Skeletal muscle tissue (tissue), 4 donors: ENCODE data around the gene FAM163A. TPM values are rescaled to one million over a fixed set of nuclear protein-coding genes. Genes with fewer than 3 reads are reported as not detected.

Source experiments
- H3K27ac ChIP-seq: one replicate; pipeline ENCODE4 v1.7.0; 2013; ENCODE audit warnings: mild to moderate bottlenecking, low read depth, low read length, inconsistent platforms
- H3K27me3 ChIP-seq, 3 donors: one replicate each; pipeline ENCODE4 v1.7.0; 2013; ENCODE audit warnings: low read length in 3 of 3; ENCODE audit not compliant: control insufficient read depth in 3 of 3, insufficient read depth in 3 of 3
- H3K36me3 ChIP-seq, 3 donors: one replicate each; pipeline ENCODE4 v1.7.0; 2013; ENCODE audit warnings: low read length in 3 of 3; ENCODE audit not compliant: control insufficient read depth in 3 of 3, insufficient read depth in 3 of 3
- H3K4me1 ChIP-seq, 3 donors: one replicate each; pipeline ENCODE4 v1.7.0; 2013; ENCODE audit warnings: low read length in 3 of 3, mild to moderate bottlenecking in 3 of 3; ENCODE audit not compliant: control insufficient read depth in 3 of 3, insufficient read depth in 3 of 3
- H3K4me3 ChIP-seq, 3 donors: one replicate each; pipeline ENCODE4 v1.7.0; 2013; ENCODE audit warnings: low read length in 3 of 3
- H3K9ac ChIP-seq, 3 donors: one replicate each; pipeline ENCODE4 v1.7.0; 2013; ENCODE audit warnings: low read length in 3 of 3, mild to moderate bottlenecking in 3 of 3, moderate library complexity in 2 of 3, low read depth in 1 of 3
- H3K9me3 ChIP-seq, 3 donors: one replicate each; pipeline ENCODE4 v1.7.0; 2013; ENCODE audit warnings: low read length in 3 of 3; ENCODE audit not compliant: control insufficient read depth in 3 of 3
- total RNA-seq: library from RNA; depleted of rRNA; stranded (reverse); fragments of >200 nt; gene quantifications from one replicate; pipeline ENCODE4 v1.2.3, GENCODE V29; 2014
- donor health status: Osteomylitis.

FAM163A gene
- total RNA-seq, 1 donor from 2014 or later: under 0.01 TPM

- no peak overlapping the region for H3K9ac ChIP-seq
- no peak overlapping the region for H3K27ac ChIP-seq
- H3K36me3 ChIP-seq: no peaks in the 10 kb centered on the region
- H3K4me3 ChIP-seq: no peak overlapping the region
- H3K27me3 ChIP-seq: peaks cover 0 to 15% (median 0%) of the 10 kb centered on the region in 3 donors
- H3K4me1 ChIP-seq: no peaks in the 10 kb centered on the region
- H3K9me3 ChIP-seq: no peaks in the 10 kb centered on the region
Measured at GRCh38 chr1:179785728-179786127, 42.6 kb downstream of the FAM163A start.

- H3K4me3 ChIP-seq: no peak overlapping the region
- no peak overlapping the region for H3K27ac ChIP-seq
- no peaks in the 10 kb centered on the region for H3K36me3 ChIP-seq
- no peak overlapping the region for H3K9ac ChIP-seq
- H3K9me3 ChIP-seq: no peaks in the 10 kb centered on the region
- H3K27me3 ChIP-seq: peaks cover 0 to 15% (median 0%) of the 10 kb centered on the region in 3 donors
- H3K4me1 ChIP-seq: no peaks in the 10 kb centered on the region
Measured at GRCh38 chr1:179786815-179787685, 44.0 kb downstream of the FAM163A start.

- no peak overlapping the region for H3K4me3 ChIP-seq
- no peak overlapping the region for H3K27ac ChIP-seq
- H3K36me3 ChIP-seq: no peaks in the 10 kb centered on the region
- no peak overlapping the region for H3K9ac ChIP-seq
- H3K27me3 ChIP-seq: peaks cover 0 to 15% (median 0%) of the 10 kb centered on the region in 3 donors
- no peaks in the 10 kb centered on the region for H3K9me3 ChIP-seq
- no peaks in the 10 kb centered on the region for H3K4me1 ChIP-seq
Measured at GRCh38 chr1:179788259-179788658, 45.2 kb downstream of the FAM163A start.

- H3K27ac ChIP-seq: no peak overlapping the region
- H3K9me3 ChIP-seq: no peaks in the 10 kb centered on the region
- H3K4me3 ChIP-seq: no peak overlapping the region
- peaks cover 0 to 3% (median 0%) of the 10 kb centered on the region in 3 donors for H3K27me3 ChIP-seq
- H3K36me3 ChIP-seq: no peaks in the 10 kb centered on the region
- H3K4me1 ChIP-seq: no peaks in the 10 kb centered on the region
- H3K9ac ChIP-seq: no peak overlapping the region
Measured at GRCh38 chr1:179793281-179793680, 50.2 kb downstream of the FAM163A start.

- Histone ChIP-seq H3K36me3 (no peaks in the 10 kb centered on the region), H3K9ac (no peak overlapping the region), H3K4me1 (peaks cover 0 to 3% (median 3%) of the 10 kb centered on the region in 3 donors), H3K27ac (no peak overlapping the region), H3K9me3 (no peaks in the 10 kb centered on the region), H3K4me3 (no peak overlapping the region), H3K27me3 (no peaks in the 10 kb centered on the region)
Measured at GRCh38 chr1:179794146-179794545, 51.1 kb downstream of the FAM163A start.

- no peaks in the 10 kb centered on the region for H3K36me3 ChIP-seq
- H3K9ac ChIP-seq: no peak overlapping the region
- H3K27me3 ChIP-seq: no peaks in the 10 kb centered on the region
- peaks cover 0 to 6% (median 3%) of the 10 kb centered on the region in 3 donors for H3K4me1 ChIP-seq
- H3K27ac ChIP-seq: no peak overlapping the region
- H3K4me3 ChIP-seq: no peak overlapping the region
- no peaks in the 10 kb centered on the region for H3K9me3 ChIP-seq
Measured at GRCh38 chr1:179794669-179795068, 51.6 kb downstream of the FAM163A start.

- H3K27me3 ChIP-seq: no peaks in the 10 kb centered on the region
- no peak overlapping the region for H3K27ac ChIP-seq
- no peak overlapping the region for H3K4me3 ChIP-seq
- H3K9me3 ChIP-seq: no peaks in the 10 kb centered on the region
- peaks cover 0 to 6% (median 3%) of the 10 kb centered on the region in 3 donors for H3K4me1 ChIP-seq
- no peak overlapping the region for H3K9ac ChIP-seq
- no peaks in the 10 kb centered on the region for H3K36me3 ChIP-seq
Measured at GRCh38 chr1:179798213-179798863, 55.2 kb downstream of the FAM163A start.

GRCh38 chr1:179798864-179799516 lies 55.9 kb downstream of the FAM163A start:
- no peaks in the 10 kb centered on the region for H3K9me3 ChIP-seq
- H3K36me3 ChIP-seq: no peaks in the 10 kb centered on the region
- peaks cover 0 to 6% (median 3%) of the 10 kb centered on the region in 3 donors for H3K4me1 ChIP-seq
- no peak overlapping the region for H3K27ac ChIP-seq
- no peak overlapping the region for H3K9ac ChIP-seq
- H3K4me3 ChIP-seq: no peak overlapping the region
- H3K27me3 ChIP-seq: no peaks in the 10 kb centered on the region

GRCh38 chr1:179800481-179800880 lies 57.4 kb downstream of the FAM163A start:
- H3K36me3 ChIP-seq: no peaks in the 10 kb centered on the region
- H3K9ac ChIP-seq: no peak overlapping the region
- H3K4me1 ChIP-seq: peaks cover 0 to 6% (median 3%) of the 10 kb centered on the region in 3 donors

GRCh38 chr1:179803104-179803503 lies 60.0 kb downstream of the FAM163A start:
- Histone ChIP-seq H3K27me3 (no peaks in the 10 kb centered on the region), H3K27ac (no peak overlapping the region), H3K4me3 (no peak overlapping the region), H3K9ac (no peak overlapping the region), H3K4me1 (peaks cover 0 to 6% (median 3%) of the 10 kb centered on the region in 3 donors), H3K36me3 (no peaks in the 10 kb centered on the region), H3K9me3 (no peaks in the 10 kb centered on the region)

More at GRCh38 chr1:179800481-179800880, 57.4 kb downstream of the FAM163A start:
- Histone ChIP-seq H3K9me3 (no peaks in the 10 kb centered on the region), H3K4me3 (no peak overlapping the region), H3K27ac (no peak overlapping the region), H3K27me3 (no peaks in the 10 kb centered on the region)
